ENCODE results near the gene POTEG.
"Not testable (repeated sequence)": the region's sequence is repeated elsewhere in the genome, so short reads cannot be mapped to it uniquely, and the experiment has no call there.

POTEG gene

DNA sequence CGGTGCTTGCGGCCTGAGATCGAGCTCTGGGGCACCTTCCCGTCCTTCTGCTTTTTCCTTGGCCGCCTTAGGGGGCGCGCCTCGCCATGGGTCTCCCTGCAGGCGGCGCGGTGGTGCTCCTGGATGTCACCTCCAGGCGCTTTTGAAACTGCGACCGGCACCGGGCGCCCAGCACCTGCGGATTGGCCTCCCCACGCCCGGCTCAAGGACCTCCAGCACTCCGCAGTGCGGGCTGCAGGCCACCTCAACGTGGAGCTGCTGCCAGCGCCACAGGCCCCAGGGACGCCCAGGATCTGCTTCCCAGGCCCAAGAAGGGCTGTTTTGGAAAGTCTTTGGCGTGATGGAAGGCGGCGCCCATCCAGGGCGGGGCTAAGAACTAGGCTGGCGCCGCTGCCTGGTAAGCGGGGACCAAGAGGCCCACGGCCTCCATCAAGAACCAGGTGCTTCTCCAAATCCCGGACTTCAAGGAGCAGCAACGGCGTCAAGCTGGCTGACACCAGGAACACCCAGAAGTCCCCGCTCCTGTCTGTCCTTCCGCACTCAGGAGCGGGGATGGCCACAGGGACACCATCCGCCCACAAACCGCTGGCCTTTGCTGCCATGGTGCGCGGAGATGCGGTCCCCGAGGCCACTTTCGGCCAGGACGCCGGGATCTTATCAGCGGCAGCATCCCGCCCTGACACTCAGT lies 61.2 kb downstream of the POTEG start:
- DNase-seq, result not testable (repeated sequence)

DNA sequence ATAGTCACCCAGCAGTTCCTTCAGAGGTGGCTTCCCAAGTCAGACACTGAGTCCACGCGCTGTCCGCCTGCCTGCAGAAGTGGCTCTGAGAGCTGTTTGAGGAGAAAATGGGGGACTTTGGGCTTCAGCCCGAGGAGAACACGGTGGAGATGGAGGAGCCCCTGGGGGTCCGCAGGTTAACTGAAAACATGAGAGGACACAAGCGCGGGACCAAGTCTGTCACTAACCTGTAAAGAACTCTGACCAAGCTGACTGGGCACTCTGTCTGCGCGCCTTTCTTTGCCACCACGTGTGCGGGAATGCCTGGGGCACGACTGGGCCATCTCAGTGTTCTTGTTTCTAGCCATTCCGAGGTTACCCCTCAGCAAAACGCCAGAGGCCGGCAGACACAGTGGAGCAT lies 62.4 kb downstream of the POTEG start:
- DNase-seq, result not testable (repeated sequence)

DNA sequence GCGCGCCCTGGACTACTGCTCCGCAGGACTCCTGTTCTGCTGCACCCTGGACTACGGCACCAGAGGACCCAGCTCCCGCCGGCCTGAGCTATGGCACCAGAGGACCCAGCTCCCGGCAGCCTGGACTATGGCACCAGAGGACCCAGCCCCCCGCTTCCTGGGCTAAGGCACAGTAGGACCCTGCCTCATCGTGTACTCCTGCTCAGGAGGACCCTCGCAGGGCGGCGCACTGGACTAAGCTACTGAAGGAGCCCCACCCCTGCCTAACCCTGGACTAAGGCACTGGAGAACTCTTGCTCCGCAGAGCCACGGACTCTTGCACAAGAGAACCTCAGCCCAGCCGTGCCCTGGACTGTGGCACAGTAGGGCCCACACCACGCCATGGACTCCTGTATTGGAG lies 71.3 kb downstream of the POTEG start:
- DNase-seq, result not testable (repeated sequence)

DNA sequence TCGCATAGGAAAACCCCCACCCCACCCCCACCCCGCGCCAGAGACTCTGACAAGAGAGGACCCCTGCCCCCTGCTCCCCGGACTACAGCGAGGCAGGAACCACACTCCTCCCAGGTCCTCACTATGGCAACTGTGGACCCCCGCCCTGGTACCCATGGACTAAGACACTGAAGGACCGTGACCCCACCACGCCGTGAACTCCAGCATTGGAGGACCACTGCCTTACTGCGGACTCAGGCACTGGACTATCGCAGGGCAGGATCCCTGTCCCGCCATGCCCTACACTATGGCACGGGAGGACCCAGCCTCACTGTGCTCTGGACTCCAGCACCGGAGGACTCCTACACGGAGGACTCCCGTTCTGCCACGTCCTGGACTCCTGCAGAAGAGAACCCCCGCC lies 71.8 kb downstream of the POTEG start:
- DNase-seq, result not testable (repeated sequence)

DNA sequence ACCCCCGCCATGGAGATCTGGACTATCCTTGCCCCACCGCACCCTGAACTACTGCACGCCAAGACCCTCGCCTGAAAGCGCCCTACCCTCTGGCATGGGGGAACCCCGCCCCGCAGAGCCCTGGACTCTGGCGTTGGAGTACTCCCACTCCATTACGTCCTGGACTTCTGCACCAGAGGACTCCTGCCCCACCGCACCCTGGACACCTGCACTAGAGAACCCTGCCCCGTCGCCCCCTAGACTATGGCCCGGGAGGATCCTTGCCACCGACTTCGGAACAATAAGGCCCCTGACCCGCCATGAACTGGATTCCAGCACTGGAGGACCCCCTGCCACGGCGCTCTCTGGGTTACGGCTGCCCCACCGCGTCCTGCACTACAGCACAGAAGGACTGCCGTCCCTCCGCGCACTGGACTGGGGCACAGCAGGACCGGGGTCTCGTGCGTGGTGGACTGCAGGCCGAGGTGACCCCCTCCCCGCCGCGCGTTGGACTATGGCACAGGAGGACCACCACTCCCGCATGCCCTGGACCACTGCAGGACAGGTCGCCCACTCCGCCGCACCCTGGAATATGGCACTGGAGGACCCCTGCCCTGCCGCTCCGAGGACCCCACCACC lies 72.4 kb downstream of the POTEG start:
- not testable (repeated sequence) for DNase-seq

DNA sequence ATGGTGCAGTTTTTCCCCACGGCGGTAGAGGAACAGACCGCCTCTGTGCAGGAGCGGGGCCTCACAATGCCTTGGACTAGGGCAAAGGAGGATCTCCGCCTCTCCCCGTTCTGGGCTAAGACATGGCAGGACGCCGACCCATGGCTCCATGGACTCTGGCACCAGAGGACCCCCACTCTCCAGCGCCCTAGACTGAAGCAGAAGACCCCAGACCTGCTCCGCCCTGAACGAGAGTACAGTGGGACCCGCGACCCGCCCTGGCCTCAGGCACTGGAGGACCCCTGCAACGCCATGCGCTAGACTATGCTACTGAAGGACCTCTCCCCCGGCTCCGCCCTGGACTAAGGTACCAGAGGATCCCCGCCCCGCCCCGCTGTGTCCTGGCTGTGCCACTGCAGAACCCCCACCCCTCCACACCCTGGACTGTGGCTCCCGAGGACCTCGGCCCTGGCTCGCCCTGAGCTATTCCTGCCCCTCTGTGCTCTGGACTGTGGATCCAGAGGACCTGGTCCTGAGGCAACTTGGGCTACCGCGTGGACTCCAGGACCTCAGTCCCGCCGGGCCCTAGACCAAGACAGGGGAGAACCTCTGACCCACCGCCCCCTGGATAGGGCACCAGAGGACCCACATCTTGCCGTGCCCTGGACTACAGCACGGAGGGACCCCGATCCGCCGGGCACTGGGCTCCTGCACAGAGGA lies 73.1 kb downstream of the POTEG start:
- not testable (repeated sequence) for DNase-seq
